NK-92 treated with Interleukin-12 subunit alpha and Interleukin-12 subunit beta, amount 100 ng/mL, for 24 hours (cell line): ENCODE results near the gene CNIH1.
"Not testable (repeated sequence)": the region's sequence is repeated elsewhere in the genome, so short reads cannot be mapped to it uniquely, and the experiment has no call there.

Experiments
- DNase-seq: peaks from one replicate; lab custom pipeline; 2025; lab: John Stamatoyannopoulos, UW

The CNIH1 gene

DNA sequence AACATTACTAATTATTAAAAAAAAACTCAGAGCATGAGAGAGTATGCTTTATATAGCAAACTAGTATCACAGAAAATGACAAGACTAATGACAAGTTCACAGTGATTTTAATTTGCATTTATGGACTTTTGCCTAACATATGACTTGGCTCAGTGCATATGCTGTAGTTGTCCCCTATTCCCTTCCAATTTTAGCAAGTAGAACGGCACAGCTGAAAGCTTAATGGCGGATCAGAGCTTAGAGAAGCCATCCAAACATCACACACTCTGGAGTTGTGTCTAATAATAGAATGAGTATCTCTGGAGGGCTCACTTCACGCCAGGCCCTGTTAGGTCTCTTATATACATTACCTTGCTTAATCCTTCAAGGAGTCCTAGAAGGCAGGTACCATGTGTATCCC, 13.3 kb downstream of the CNIH1 start:
- DNase-seq = no peak

DNA sequence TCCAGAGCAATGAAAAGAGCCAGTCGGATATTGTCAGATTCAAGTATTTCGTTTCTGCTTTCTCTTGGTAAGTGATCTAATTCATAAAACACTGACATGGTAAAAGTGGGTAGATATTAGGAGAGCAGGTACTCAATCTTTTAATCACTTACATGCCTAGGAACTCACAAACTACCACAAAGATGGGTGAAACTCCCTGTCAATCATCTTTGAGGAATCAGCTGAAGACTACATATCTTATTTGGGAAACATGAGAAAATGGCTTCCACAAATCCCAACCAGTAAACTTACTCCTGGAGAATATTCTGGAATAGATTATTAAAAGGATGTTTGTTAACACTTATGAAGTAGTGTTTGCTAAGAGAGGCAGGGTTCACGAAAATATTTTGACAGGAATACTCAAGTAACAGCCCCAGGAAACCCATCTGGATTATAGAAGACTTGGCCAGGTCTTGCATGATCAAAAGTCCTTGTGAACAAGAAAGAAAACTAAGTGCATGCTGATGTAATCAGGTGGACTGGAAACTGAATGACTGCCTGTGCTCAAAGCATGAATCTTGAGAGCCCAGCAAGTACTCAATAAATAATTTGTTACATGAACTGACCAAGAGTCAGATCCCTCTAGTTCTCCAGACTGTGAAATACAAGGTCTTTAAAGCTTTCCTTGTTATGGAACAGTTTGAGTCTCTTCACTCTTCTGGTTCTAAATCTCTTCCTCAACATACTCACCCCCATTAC, 15.5 kb downstream of the CNIH1 start:
- DNase-seq = no peak

DNA sequence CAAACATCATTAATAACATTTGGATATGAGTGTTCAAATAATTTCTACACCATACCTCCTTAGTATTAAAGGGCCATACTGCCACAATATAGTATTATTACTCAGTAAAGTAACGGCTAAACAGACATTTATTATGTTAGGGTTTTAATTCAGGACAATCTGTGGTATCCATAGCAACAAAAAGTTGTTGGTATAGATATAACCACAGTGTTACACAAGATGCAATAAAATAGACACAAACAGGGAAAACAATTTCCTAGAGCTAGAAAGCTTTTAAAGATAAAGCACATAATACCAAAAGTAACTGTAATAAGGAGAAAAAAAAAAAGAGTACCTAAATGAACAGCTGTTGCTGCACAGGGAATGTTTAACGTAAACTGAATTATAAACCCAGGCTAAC, 16.1 kb downstream of the CNIH1 start:
- no peak for DNase-seq

DNA sequence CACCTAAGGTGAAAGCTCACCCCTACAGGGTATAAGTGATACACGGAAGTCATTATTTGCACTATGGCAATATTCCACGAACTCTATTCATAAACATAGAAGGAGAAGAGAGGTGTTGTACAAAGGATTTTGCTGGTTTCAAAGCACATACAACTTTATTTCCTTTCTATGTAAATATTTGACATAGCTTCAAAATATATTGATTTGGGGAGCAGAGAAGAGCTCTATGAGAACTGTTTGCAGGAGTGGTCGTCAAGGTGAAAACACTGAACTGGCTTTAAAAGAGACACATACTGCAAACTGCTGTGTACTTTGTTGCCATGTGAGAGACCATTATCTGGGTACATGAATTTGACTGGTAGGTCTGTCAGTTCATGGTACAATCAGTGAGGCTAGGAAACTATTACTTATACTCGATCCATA, 16.7 kb downstream of the CNIH1 start:
- no peak for DNase-seq

DNA sequence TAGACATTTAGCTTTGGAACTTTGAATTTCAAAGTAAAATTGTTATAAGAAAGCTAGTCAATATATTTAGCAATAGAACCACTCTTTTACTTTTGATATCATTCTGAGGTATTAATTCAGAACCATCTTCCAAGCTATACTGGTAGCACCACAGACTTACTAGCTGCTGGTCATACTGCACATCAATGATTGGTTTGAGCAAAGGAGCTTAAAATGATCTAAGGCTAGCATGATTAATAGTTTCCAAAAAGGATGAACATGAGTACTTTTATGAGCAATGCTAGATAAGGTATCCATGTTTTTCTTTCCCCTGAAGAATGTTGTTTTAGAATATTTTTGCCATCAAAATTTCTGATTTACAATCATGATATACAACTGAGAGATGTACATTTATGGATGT, 17.2 kb downstream of the CNIH1 start:
- no peak for DNase-seq

DNA sequence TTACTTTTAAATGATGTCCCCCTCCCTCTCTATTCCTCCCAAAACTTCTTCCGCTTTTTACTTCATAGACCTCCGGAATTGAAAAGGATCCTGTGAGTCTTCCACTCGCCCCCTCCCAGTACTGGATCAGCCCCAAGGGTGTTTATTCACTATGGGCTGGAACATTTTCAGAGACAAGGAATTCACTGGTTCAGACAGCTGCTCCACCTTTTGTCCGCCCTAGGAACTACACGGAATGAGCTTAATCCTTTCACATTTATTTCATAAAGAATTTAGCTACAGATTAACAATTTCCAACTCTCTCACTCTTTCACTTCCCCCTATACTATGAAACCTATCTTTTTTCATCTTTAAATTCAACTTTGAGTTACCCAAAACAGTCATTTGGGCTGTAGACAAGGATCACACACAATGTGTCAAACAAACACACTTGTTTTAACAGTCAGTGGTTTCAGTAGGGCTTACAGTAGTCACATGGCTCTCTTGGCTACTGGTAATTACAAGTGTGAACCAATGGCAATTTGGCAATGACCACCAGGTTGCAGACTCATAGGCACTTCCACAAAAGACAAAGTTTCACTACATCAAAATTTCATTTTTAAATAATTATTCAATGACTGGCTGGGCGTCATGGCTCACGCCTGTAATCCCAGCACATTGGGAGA, 20.6 kb downstream of the CNIH1 start:
- no peak for DNase-seq

DNA sequence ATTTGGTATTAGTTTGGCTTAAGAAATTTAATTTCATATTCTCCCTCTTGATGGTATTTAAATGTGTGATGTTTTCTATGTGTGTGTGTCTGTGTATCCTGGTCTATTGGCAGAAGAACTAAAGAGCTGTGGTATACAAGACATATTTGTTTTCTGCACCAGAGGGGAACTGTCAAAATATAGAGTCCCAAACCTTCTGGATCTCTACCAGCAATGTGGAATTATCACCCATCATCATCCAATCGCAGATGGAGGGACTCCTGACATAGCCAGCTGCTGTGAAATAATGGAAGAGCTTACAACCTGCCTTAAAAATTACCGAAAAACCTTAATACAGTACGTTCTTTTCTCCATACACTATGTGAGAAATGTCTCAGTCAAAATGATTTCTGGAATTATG, 29.8 kb downstream of the CNIH1 start:
- DNase-seq = no peak

DNA sequence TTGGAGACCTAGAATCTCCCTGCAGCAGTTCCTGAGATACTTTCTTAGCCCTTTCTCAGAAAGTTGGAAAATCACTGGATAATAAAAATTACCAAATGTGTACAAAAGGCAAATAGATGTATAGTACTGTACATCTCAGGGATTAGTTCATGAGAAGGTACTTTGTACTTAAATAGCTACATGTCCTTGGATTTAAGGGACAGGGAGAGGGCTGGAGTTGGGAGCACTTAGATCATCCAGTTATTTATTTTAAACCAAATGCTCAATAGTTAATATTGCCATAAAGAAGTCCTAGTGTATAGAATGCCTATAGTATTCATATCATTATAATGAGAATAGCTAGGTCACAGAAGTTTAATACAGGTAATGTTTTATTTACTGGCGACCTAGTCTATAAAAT, 31.0 kb downstream of the CNIH1 start:
- no peak for DNase-seq

DNA sequence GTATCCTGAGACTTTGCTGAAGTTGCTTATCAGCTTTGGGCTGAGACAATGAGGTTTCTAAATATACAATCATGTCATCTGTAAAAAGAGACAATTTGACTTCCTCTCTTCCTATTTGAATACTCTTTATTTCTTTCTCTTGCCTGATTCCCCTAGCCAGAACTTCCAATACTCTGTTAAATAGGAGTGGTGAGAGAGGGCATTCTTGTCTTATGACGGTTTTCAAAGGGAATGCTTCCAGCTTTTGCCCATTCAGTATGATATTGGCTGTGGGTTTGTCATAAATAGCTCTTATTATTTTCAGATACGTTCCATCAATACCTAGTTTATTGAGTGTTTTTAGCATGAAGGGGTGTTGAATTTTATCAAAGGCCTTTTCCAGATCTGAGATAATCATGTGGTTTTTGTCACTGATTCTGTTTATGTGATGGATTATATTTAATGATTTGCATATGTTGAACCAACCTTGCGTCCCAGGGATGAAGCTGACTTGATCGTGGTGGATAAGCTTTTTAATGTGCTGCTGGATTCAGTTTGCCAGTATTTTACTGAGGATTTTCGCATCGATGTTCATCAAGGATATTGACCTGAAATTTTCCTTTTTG, 37.7 kb downstream of the CNIH1 start:
- not testable (repeated sequence) for DNase-seq

DNA sequence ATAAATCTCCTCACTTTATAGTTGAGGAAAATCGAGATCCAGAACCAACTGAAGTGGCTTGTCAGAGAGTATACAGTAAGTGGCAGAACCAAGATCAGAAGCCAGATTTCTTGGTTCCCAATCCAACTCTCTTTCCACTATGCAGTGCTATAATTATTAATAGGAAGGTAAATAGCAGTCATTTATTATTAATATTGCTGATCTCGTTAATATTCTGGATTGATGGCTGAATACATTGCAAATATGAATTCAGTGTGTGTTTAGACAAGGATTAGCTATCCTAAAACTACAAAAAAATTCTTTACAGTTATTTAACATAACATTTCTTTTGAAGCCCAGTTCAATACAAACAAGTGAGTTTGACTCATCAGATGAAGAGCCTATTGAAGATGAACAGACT, 41.6 kb downstream of the CNIH1 start:
- no peak for DNase-seq

DNA sequence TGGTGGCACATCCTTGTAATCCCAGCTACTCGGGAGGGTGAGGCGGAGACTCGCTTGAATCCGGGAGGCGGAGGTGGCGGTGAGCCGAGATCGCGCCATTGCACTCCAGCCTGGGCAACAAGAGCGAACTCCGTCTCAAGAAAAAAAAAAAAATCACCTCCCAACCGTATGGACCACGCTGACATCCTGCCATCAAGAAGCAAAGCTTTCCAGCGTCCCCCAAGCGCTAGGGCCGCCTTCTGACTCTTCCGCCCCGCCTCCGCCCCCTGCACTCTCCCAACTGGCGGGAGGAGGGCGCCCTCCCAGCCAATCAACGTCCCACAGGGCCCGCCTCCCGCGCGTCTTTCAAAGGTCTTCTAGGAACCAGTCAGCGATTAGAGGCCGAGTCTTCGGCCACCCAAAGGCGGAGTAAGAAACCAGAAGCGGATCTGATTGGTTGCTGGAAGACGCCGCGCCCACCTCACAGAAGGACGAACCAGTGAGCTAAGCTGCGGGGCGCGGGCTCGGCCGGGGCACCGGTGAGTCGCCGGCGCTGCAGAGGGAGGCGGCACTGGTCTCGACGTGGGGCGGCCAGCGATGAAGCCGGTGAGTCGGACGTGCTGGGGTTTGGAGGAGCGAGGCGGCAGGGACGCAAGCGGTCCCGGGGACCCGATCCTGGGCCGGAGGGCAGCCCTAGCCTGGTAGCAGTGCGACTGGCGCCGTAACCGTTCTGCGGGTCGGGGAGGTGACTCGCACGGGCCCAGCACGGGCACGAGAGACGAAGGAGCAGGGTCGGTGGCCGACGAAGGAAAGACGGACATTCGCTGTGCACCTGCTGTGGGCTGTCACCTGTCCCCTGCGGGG, 44.5 kb downstream of the CNIH1 start, which contains the start of gene CDKN3:
TSS of gene CDKN3 (plus strand) at position 515 of the 843 bp plus-strand sequence. CDS start at position 577, 62 bp downstream.
- peak; percentile 94 for DNase-seq

DNA sequence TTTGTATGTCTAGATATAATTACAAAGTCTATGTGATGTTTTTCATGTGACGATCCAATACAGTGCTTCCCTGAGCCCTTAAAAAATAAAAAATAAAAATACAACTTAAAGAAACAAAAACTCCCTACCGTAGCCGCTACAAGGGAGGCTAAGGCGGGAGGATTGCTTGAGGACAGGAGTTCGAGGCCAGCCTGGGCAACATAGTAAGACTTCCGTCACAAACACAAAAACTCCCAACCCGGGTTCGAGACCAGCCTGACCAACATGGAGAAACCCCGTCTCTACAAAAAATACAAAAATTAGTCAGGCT, 45.0 kb downstream of the CNIH1 start:
- DNase-seq = no peak

DNA sequence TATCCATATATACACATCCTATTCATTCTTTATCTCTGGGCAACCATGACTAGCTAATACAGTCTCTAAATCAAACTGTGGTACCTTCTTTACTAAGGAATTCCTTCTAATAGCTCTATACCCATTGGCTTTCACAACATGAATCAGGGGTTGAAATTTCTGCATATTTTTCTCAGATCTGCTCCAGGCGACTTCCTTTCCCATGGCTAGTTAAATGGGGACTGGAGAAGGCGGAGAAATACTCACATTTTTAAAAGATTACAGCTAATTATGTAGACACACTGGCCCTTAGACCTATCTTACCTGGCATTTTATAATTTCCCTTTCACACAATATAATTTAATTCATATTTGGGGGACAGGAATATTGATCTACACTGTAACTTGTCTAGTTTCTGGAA, 45.5 kb downstream of the CNIH1 start:
- no peak for DNase-seq

DNA sequence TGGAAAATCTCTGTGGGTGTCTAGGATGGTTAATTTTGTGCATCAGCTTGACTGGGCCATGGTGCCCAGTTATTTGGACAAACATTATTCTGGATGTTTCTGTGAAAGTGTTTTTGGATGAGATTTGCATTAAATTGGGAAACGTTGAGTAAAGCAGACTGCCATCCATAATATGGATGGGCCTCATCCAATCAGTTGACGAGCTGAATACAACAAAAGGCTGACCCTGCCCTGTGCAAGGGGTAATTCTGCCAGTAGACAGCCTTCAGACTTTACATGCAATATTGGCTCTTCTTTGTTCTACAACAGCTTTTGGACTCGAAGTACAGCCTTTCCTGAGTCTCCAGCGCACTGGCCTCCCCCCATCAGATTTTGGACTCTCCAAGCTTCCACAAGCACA, 45.9 kb downstream of the CNIH1 start:
- no peak for DNase-seq

DNA sequence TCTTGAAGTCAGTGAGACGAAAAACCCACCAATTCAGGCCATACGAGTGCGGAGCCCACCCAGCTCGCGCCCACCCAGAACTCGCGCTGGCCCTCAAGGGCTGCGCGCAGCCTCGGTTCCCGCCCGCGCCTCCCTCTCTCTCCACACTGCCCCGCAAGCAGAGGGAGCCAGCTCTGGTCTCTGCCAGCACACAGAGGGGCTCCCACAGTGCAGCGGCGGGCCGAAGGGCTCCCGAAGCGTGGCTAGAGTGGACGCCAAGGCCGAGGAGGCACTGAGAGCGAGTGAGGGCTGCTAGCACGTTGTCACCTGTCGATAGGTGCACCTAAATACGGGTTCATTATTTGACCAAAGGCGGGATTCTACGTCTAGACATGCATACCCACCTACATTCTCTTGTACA, 46.6 kb downstream of the CNIH1 start:
- no peak for DNase-seq

DNA sequence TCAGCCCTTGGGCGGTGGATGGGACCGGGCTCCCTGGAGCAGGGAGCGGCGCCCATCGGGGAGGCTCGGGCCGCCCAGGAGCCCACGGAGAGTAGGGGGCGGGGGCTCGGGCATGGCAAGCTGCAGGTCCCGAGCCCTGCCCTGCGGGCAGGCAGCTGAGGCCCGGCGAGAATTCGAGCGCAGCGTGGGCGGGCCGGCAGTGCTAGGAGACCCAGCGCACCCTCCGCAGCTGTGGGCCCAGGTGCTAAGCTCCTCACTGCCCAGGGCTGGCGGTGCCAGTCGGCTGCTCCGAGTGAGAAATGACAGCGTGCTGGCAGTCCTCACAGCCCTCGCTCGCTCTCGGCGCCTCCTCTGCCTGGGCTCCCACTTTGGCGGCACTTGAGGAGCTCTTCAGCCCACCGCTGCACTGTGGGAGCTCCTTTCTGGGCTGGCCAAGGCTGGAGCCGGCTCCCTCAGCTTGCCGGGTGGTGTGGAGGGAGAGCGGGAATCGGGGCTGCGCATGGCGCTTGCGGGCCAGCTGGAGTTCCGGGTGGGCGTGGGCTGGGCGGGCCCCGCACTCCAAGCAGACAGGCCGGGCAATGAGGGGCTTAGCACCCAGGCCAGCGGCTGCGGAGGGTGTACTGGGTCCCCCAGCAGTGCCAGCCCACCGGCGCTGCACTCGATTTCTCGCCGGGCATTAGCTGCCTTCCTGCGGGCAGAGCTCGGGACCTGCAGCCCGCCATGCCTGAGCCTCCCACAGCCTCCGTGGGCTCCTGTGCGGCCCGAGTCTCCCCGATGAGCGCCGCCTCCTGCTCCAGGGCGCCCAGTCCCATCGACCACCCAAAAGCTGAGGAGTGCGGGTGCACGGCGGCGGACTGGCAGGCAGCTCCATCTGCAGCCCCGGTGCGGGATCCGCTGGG, 47.9 kb downstream of the CNIH1 start:
- DNase-seq = not testable (repeated sequence)

DNA sequence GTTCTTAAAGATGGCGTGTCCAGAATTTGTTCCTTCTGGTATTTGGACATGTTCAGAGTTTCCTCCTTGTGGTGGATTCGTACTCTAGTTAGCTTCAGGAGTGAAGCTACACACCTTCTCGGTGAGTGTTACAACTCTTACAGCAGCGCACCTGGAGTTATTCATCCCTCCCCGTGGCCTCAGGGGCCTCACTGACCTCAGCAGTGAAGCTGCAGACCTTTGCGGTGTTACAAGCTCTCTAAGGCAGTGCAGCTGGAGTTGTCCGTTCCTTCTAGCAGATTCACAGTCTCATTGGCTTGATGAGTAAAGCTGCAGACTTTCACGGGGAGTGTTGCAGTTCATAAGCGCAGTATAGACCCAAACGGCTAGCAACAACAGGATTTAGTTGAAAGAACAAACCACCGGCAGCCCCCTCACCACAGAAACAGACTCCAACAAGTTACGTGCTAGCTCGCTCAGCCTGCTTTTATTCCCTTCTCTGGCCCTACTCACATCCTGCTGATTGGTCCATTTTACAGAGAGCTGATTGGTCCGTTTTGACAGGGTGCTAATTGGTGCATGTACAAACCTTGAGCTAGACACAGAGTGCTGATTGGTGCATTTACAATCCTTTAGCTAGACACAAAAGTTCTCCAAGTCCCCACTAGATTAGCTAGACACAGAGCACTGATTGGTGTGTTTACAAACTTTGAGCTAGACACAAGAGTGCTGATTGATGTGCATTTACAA, 48.9 kb downstream of the CNIH1 start:
- DNase-seq = no peak

DNA sequence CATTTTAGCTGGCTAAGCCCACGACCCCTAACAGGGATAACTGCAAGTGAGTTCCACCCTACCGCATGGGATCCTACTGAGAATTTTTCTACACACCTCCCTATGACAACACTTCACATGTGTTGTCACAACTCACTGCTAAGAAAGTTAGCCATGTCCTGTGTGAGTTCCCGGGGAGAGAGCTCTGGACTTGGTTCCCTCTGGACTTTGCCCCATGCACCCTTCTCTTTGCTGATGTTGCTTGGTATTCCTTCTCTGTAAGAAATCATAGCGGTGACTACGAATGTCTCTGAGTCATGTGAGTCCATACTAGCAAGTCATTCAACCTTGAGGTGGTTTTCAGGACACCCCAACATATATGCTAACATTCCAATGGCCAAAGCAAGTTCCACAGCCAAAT, 53.8 kb downstream of the CNIH1 start:
- DNase-seq = no peak

DNA sequence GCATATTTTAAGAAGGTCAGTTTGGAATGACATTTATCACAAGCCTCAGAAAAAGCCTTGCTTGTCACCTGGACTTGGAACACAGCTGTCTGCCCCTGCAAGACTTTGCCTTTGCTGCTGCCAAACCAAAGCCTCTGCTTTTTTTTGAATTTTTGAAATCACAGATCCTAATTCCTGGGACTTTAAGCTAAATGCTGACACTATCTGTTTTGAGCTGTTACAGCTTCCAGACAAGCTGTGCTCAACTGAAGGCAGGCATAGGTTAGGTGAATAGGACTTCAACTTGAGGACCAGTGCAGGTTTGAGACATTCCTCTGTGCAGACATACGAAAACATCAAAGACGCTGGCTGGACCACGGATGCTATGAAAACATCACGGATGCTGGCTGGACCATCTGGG, 55.6 kb downstream of the CNIH1 start:
- no peak for DNase-seq

DNA sequence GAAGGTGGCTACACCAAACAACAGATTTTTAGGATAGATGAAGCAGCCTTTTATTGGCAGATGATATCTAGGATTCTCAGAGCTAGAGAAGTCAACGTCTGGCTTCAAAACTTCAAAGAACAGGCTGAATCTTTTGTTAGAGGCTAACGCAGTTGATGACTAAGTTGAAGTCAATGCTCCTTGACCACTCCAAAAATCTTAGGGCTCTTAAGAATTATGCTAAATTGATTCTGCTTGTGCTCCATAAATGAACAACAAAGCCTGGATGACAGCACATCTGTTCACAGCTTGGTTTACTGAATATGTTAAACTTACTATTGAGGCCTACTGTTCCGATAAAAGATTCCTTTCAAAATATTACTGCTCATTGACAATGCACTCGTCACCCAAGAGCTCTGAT, 57.3 kb downstream of the CNIH1 start:
- no peak for DNase-seq

DNA sequence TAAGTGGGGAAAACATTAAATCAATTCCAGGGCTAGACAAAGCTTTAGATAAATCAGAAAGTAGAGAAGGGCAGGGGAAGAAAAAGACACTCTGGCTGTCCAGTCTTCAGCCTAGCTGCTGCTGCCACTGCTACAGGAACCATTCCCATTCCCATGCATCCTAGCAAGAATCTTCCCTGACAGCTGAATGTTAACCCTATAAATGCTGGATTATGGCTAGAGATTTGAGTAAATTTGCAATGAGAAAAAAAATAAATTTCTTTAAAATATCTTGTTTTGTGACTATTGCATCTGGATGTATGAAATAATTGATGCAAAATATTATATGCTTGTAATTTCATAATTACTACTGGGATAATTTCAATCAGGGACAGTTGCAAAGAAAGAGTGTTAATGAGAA, 59.4 kb downstream of the CNIH1 start:
- no peak for DNase-seq
